Left lung (tissue), 10 donors: ENCODE data around the gene PRKAB2. TPM values are rescaled to one million over a fixed set of nuclear protein-coding genes. Genes with fewer than 3 reads are reported as not detected.

Experiments used
- ATAC-seq: fragments of 200-7000 bp; cut with Tn5 transposase; one replicate; pipeline ENCODE4 v1.9.1; 2020; ENCODE audit warnings: moderate library complexity
- DNase-seq, 4 donors: peaks; one replicate each; pipeline ENCODE4 v3.0.0-alpha.2; 2013 to 2020
- H3K27ac ChIP-seq, 2 donors: fragments of 200-600 bp; sonication (generic) in 1 of 2; one replicate each; pipeline versions ENCODE4 v1.5.0 to v1.8.0; 2020 to 2021
- H3K27me3 ChIP-seq, 2 donors: fragments of 200-600 bp; sonication (generic) in 1 of 2; one replicate each; pipeline versions ENCODE4 v1.5.0 to v1.8.0; 2020 to 2021
- H3K36me3 ChIP-seq, 2 donors: fragments of 200-600 bp; sonication (generic) in 1 of 2; one replicate each; pipeline versions ENCODE4 v1.5.0 to v1.8.0; 2020 to 2021
- H3K4me1 ChIP-seq, 2 donors: fragments of 200-600 bp; one replicate each; pipeline ENCODE4 v1.8.0; 2021
- H3K4me3 ChIP-seq, 2 donors: fragments of 200-600 bp; sonication (generic) in 1 of 2; one replicate each; pipeline versions ENCODE4 v1.5.0 to v1.8.0; 2020 to 2021; ENCODE audit warnings: mild to moderate bottlenecking in 1 of 2
- H3K9me3 ChIP-seq, 2 donors: fragments of 200-600 bp; sonication (generic) in 1 of 2; one replicate each; pipeline versions ENCODE4 v1.5.0 to v1.8.0; 2020 to 2021
- CTCF ChIP-seq, 2 donors: fragments of 200-600 bp; sonication (generic) in 1 of 2; IDR thresholded peaks; one replicate each; pipeline versions ENCODE4 v1.5.0 to v1.8.0; 2021; ENCODE audit warnings: antibody characterized with exemption in 2 of 2
- intact Hi-C, 2 donors: fragments of 100-400 bp; cut with DNase I; formaldehyde crosslinking; loops; one replicate each; pipeline versions ENCODE4 v1.11.2 to v1.14.2; 2022
- polyA plus RNA-seq, 6 donors: library from polyadenylated mRNA; unstranded; fragments of 120-200 nt; gene quantifications; one replicate each; pipeline ENCODE4 v1.2.1, GENCODE V29; 2013; ENCODE audit not compliant: insufficient read length in 6 of 6
- total RNA-seq, 2 donors: library from RNA; stranded (reverse); fragmentation: NEBNext Ultra II Directional; extraction: Animal tissue kit (Norgen Biotek cat#: 25700); gene quantifications; one replicate each; pipeline ENCODE4 v1.2.1, GENCODE V29; 2021
- donor health status: DM: no; HTN: yes; CAD: no.
- donor health status: DM: no; HTN: no; CAD: no.

Gene PRKAB2
- total and polyA plus RNA-seq, 8 donors = 9.7 to 42.7 (median 31.3) TPM

GRCh38 chr1:147210987-147211386 lies 38.7 kb upstream of the PRKAB2 start:
- H3K9me3 ChIP-seq = no peaks in the 10 kb centered on the region
- H3K4me1 ChIP-seq = no peaks in the 10 kb centered on the region
- no peak for ATAC-seq
- no peak for TF ChIP-seq CTCF (IDR thresholded peaks at IDR 0.05)
- H3K27ac ChIP-seq = no peak overlapping the region
- intact Hi-C loops = no loop called here
- peaks cover 0 to 20% of the 10 kb centered on the region in 2 donors for H3K36me3 ChIP-seq
- H3K4me3 ChIP-seq = no peak overlapping the region
- no peak for DNase-seq
- no peaks in the 10 kb centered on the region for H3K27me3 ChIP-seq

GRCh38 chr1:147209825-147210821 lies 37.9 kb upstream of the PRKAB2 start:
- no peaks in the 10 kb centered on the region for H3K27me3 ChIP-seq
- intact Hi-C loops = no loop called here
- no peaks in the 10 kb centered on the region for H3K9me3 ChIP-seq
- ATAC-seq (no peak), DNase-seq (no peak)
- TF ChIP-seq CTCF (IDR thresholded peaks at IDR 0.05) = no peak
- no peak overlapping the region for H3K27ac ChIP-seq
- H3K4me3 ChIP-seq = no peak overlapping the region
- H3K36me3 ChIP-seq = peaks cover 0 to 21% of the 10 kb centered on the region in 2 donors
- no peaks in the 10 kb centered on the region for H3K4me1 ChIP-seq

GRCh38 chr1:147208619-147209018 lies 36.3 kb upstream of the PRKAB2 start:
- DNase-seq = no peak
- no peak overlapping the region for H3K27ac ChIP-seq
- no peak for TF ChIP-seq CTCF (IDR thresholded peaks at IDR 0.05)
- ATAC-seq = no peak
- no peaks in the 10 kb centered on the region for H3K27me3 ChIP-seq
- H3K9me3 ChIP-seq = no peaks in the 10 kb centered on the region
- intact Hi-C loops = no loop called here
- no peak overlapping the region for H3K4me3 ChIP-seq
- no peaks in the 10 kb centered on the region for H3K4me1 ChIP-seq
- H3K36me3 ChIP-seq = peaks cover 0 to 25% of the 10 kb centered on the region in 2 donors

GRCh38 chr1:147207192-147207591 lies 34.9 kb upstream of the PRKAB2 start:
- Histone ChIP-seq H3K4me3 (no peak overlapping the region), H3K9me3 (no peaks in the 10 kb centered on the region), H3K36me3 (peaks cover 0 to 21% of the 10 kb centered on the region in 2 donors), H3K27me3 (no peaks in the 10 kb centered on the region), H3K4me1 (no peaks in the 10 kb centered on the region), H3K27ac (no peak overlapping the region)
- DNase-seq (no peak), ATAC-seq (no peak)
- intact Hi-C loops = no loop called here
- TF ChIP-seq CTCF (IDR thresholded peaks at IDR 0.05) = no peak

- Histone ChIP-seq H3K4me3 (no peak overlapping the region), H3K4me1 (no peaks in the 10 kb centered on the region), H3K36me3 (peaks cover 0 to 16% of the 10 kb centered on the region in 2 donors), H3K9me3 (no peaks in the 10 kb centered on the region), H3K27ac (no peak overlapping the region), H3K27me3 (no peaks in the 10 kb centered on the region)
- ATAC-seq (no peak), DNase-seq (no peak)
- intact Hi-C loops = no loop called here
- TF ChIP-seq CTCF (IDR thresholded peaks at IDR 0.05) = no peak
Measured at GRCh38 chr1:147204080-147204479, 31.8 kb upstream of the PRKAB2 start.
